Sigmoid colon (tissue), 4 donors: Measurements from ENCODE around the gene DOK5.

ENCODE experiments used
- CTCF ChIP-seq, 4 experiments: fragments of 450-650 bp in 3 of 4; fragments of 200-600 bp in 1 of 4; IDR thresholded peaks; one replicate each; pipeline ENCODE4 v1.5.1; 2016 to 2019; ENCODE audit warnings: antibody characterized with exemption in 4 of 4, mild to moderate bottlenecking in 3 of 4, moderate library complexity in 2 of 4
- EP300 ChIP-seq, 4 donors: sonication (generic); formaldehyde crosslinking; IDR thresholded peaks; one replicate each; pipeline ENCODE4 v1.6.1; 2017; ENCODE audit warnings: antibody characterized with exemption in 4 of 4
- POLR2A ChIP-seq, 2 donors: fragments of 450-650 bp; IDR thresholded peaks; one replicate each; pipeline ENCODE4 v1.6.1; 2016; ENCODE audit warnings: antibody characterized with exemption in 2 of 2, mild to moderate bottlenecking in 2 of 2, moderate library complexity in 2 of 2

- no peak for TF ChIP-seq POLR2A (IDR thresholded peaks at IDR 0.05)
- TF ChIP-seq CTCF (IDR thresholded peaks at IDR 0.05): no peak
- no peak for TF ChIP-seq EP300 (IDR thresholded peaks at IDR 0.05)
Observed at GRCh38 chr20:54502179-54502578, 26.8 kb downstream of the DOK5 start.
